Right lobe of liver (tissue), 6 donors: ENCODE measurements around the gene SLC29A3. TPM values are rescaled to one million over a fixed set of nuclear protein-coding genes. Genes with fewer than 3 reads are reported as not detected.

ENCODE experiments used
- ATAC-seq, 4 donors: fragments of 200-7000 bp; cut with Tn5 transposase; one replicate each; pipeline ENCODE4 v1.9.1; 2020; ENCODE audit warnings: mild to moderate bottlenecking in 4 of 4, moderate library complexity in 4 of 4
- DNase-seq, 3 donors: peaks; one replicate each; pipeline ENCODE4 v3.0.0-alpha.2; 2020
- H3K27ac ChIP-seq, 3 donors: fragments of 200-600 bp; one replicate each; pipeline ENCODE4 v1.8.0; 2022
- H3K27me3 ChIP-seq, 2 donors: fragments of 200-600 bp; one replicate each; pipeline ENCODE4 v1.8.0; 2022
- H3K36me3 ChIP-seq, 4 donors: fragments of 200-600 bp; sonication (generic) in 1 of 4; one replicate each; pipeline versions ENCODE4 v1.5.1 to v1.8.0; 2017 to 2022; ENCODE audit warnings: control low read depth in 1 of 4
- H3K4me1 ChIP-seq, 4 donors: fragments of 200-600 bp; sonication (generic) in 1 of 4; one replicate each; pipeline versions ENCODE4 v1.5.1 to v1.8.0; 2017 to 2022; ENCODE audit warnings: control low read depth in 1 of 4
- H3K4me3 ChIP-seq, 3 donors: fragments of 200-600 bp; one replicate each; pipeline ENCODE4 v1.8.0; 2022
- H3K9me3 ChIP-seq, 4 donors: fragments of 200-600 bp; sonication (generic) in 1 of 4; one replicate each; pipeline versions ENCODE4 v1.5.1 to v1.8.0; 2017 to 2022; ENCODE audit warnings: control low read depth in 1 of 4
- CTCF ChIP-seq, 4 donors: fragments of 200-600 bp in 3 of 4; fragments of 450-650 bp in 1 of 4; IDR thresholded peaks; one replicate each; pipeline versions ENCODE4 v1.5.1 to v1.8.0; 2016 to 2022; ENCODE audit warnings: antibody characterized with exemption in 4 of 4, mild to moderate bottlenecking in 2 of 4
- POLR2A ChIP-seq: fragments of 450-650 bp; IDR thresholded peaks from one replicate; pipeline ENCODE4 v1.6.1; 2017; ENCODE audit warnings: antibody characterized with exemption, mild to moderate bottlenecking
- WGBS: methylation state at CpG from one replicate; pipeline ENCODE4 v1.1.6; 2018; ENCODE audit warnings: low coverage, low lambda C conversion rate; ENCODE audit not compliant: insufficient coverage; ENCODE audit errors: missing lambda C conversion rate; 5-methylcytosine and 5-hydroxymethylcytosine counted together
- intact Hi-C, 2 donors: fragments of 100-400 bp; cut with DNase I; formaldehyde crosslinking; loops; one replicate each; pipeline versions ENCODE4 v1.11.2 to v1.14.1; 2022
- total RNA-seq, 6 experiments: library from RNA; depleted of rRNA in 2 of 6; stranded (reverse); fragments of >200 nt in 2 of 6; fragmentation: NEBNext Ultra II Directional in 3 of 6; extraction: Animal tissue kit (Norgen Biotek cat#: 25700) in 3 of 6; gene quantifications; one replicate each; pipeline versions ENCODE4 v1.1.0 to v1.2.4, GENCODE V29; 2016 to 2023
- donor health status: DM: no; HTN: yes; CAD: no.
- donor health status: DM: no; HTN: no; CAD: no.
- donor health status: DM: no; HTN: no; CAD: no.
- donor health status: DM: no; HTN: yes; CAD: no.
- donor health status: DM: no; HTN: yes; CAD: no.

The SLC29A3 gene
- total RNA-seq, 6 experiments from 2014 or later = 5.7 to 17.4 (median 7.7) TPM

- WGBS = 56% methylated on average over 3 of the region's 3 CpGs
- ATAC-seq (no peak), DNase-seq (no peak)
- Histone ChIP-seq H3K27ac (no peak overlapping the region), H3K9me3 (no peaks in the 10 kb centered on the region), H3K4me3 (no peak overlapping the region), H3K36me3 (no peaks in the 10 kb centered on the region), H3K27me3 (no peaks in the 10 kb centered on the region), H3K4me1 (peaks cover 0 to 8% (median 2%) of the 10 kb centered on the region in 4 donors)
- TF ChIP-seq CTCF (IDR thresholded peaks at IDR 0.05) (no peak), POLR2A (no peak)
- intact Hi-C loops = loop anchor here in 1 of 2 donors (5.0 kb wide), 1 partner anchor 59 kb away; the partner anchor contains the start of gene SLC29A3
Measured at GRCh38 chr10:71375952-71376351, 56.9 kb downstream of the SLC29A3 start.

DNA sequence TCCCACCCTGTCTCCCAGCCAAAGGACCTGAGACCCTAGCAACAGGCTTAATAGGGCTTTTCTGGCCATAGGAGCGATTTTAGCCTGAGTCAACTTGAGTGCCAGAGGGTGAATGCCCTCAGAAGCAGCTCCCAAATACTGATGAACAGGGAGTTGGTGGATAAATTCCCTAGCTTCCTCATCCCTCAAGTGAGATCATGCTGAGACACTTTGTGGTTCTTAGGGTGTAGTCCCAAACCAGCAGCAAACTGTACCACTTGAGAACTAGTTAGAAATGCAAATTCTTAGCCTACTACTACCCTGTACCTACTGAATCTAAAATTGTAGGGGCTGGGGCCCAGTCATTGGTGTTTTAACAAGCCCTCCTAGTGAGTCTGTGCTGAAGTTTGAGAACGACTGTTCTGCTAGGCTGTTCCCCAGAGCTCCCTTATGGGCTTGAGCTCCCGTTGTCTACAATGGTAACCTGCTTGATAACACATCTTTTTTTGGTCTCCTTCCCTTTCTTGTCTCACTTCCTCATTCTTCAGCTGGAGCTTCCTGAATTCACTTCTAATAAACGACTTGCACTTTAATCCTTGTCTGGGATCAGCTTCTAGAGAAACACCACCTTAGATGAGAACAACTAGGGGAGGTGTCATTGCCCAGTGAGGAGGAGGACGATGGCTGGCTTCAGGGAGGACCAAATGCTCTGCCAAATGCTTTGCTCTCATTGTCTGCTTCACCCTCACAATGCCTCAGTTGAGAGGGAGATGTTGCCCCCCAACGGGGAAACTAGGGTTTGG, 59.5 kb downstream of the SLC29A3 start:
- intact Hi-C loops = loop anchor here in 1 of 2 donors (5.0 kb wide), 1 partner anchor 61 kb away; the partner anchor contains the start of gene SLC29A3
- 54% methylated on average over 5 of the region's 6 CpGs for WGBS
- H3K27ac ChIP-seq = no peak overlapping the region
- H3K4me3 ChIP-seq = no peak overlapping the region
- H3K4me1 ChIP-seq = peaks cover 0 to 8% (median 2%) of the 10 kb centered on the region in 4 donors
- no peak for TF ChIP-seq POLR2A
- TF ChIP-seq CTCF (IDR thresholded peaks at IDR 0.05) = no peak
- no peak for DNase-seq
- no peak for ATAC-seq
- no peaks in the 10 kb centered on the region for H3K36me3 ChIP-seq
- H3K9me3 ChIP-seq = no peaks in the 10 kb centered on the region
- H3K27me3 ChIP-seq = no peaks in the 10 kb centered on the region

DNA sequence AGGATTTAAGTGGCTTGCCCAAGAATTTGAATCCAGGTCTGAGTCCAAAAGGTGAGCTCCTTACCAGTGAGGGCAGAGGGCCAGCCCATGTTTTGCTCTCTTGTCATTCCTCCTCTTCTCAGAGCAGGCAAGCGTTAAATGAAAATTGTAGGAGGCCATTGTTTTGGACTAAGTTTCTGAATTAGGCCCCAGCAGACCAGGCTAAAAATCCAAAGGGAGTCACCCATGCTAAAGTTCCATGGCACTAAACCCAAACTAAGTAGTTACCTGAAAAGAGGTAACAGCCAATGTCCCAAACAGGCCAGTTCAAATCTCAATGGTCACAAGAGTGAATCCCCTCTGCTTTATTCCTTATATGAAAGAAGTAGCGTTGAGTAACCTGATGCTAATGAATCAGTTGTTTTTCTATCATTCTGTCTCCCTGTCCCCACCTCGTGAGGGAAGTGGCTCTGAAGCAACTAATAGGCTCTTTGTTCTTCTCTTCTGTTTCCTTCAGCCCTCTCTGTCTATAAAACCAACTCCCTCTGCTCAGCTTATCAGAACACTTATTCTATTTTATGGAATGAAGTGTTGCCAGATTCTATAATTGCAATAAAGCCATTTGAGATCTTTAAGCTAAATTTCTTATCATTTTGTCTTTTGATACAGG, 60.2 kb downstream of the SLC29A3 start:
- Histone ChIP-seq H3K4me1 (peaks cover 0 to 8% (median 2%) of the 10 kb centered on the region in 4 donors), H3K27ac (no peak overlapping the region), H3K27me3 (no peaks in the 10 kb centered on the region), H3K4me3 (no peak overlapping the region), H3K36me3 (no peaks in the 10 kb centered on the region), H3K9me3 (no peaks in the 10 kb centered on the region)
- no peak for DNase-seq
- TF ChIP-seq POLR2A (no peak), CTCF (IDR thresholded peaks at IDR 0.05) (no peak)
- ATAC-seq = no peak
- 64% methylated on average over 2 of the region's 3 CpGs for WGBS
- intact Hi-C loops = loop anchor here in 1 of 2 donors (5.0 kb wide), 1 partner anchor 62 kb away; the partner anchor contains the start of gene SLC29A3

GRCh38 chr10:71380841-71381240, 61.8 kb downstream of the SLC29A3 start:
- no peak for DNase-seq
- TF ChIP-seq CTCF (IDR thresholded peaks at IDR 0.05) (peak in 1 of 4 donors; percentile 7), POLR2A (no peak)
- Histone ChIP-seq H3K9me3 (no peaks in the 10 kb centered on the region), H3K27me3 (no peaks in the 10 kb centered on the region), H3K27ac (no peak overlapping the region), H3K36me3 (no peaks in the 10 kb centered on the region), H3K4me1 (peaks cover 0 to 8% (median 2%) of the 10 kb centered on the region in 4 donors), H3K4me3 (no peak overlapping the region)
- 15% methylated on average over 1 of the region's 1 CpG for WGBS
- intact Hi-C loops = no loop called here
- ATAC-seq = no peak
